Lower leg skin (tissue), 4 donors: ENCODE results near the gene LMF1. TPM values are rescaled to one million over a fixed set of nuclear protein-coding genes. Genes with fewer than 3 reads are reported as not detected.

Experiments used
- DNase-seq, 2 donors: peaks; one replicate each; pipeline ENCODE4 v3.0.0-alpha.2; 2019; ENCODE audit warnings: low spot score in 2 of 2
- H3K4me3 ChIP-seq: fragments of 200-600 bp; sonication (generic); 2 replicates; pipeline ENCODE4 v1.5.1; 2017; ENCODE audit warnings: mild to moderate bottlenecking, low read depth; ENCODE audit not compliant: poor library complexity, severe bottlenecking
- CTCF ChIP-seq, 3 donors: fragments of 450-650 bp; IDR thresholded peaks; one replicate each; pipeline ENCODE4 v1.5.1; 2016; ENCODE audit warnings: antibody characterized with exemption in 3 of 3, mild to moderate bottlenecking in 3 of 3, moderate library complexity in 2 of 3
- POLR2A ChIP-seq, 2 donors: fragments of 450-650 bp; IDR thresholded peaks; one replicate each; pipeline ENCODE4 v1.6.1; 2016 to 2017; ENCODE audit warnings: antibody characterized with exemption in 2 of 2, mild to moderate bottlenecking in 1 of 2, moderate library complexity in 1 of 2
- WGBS, 2 donors: methylation state at CpG; one replicate each; pipeline ENCODE4 v1.1.5; 2018; 5-methylcytosine and 5-hydroxymethylcytosine counted together
- intact Hi-C: fragments of 100-400 bp; cut with DNase I; formaldehyde crosslinking; loops from one replicate; pipeline ENCODE4 v1.15.0; 2023; ENCODE audit warnings: low total_unique reads
- total RNA-seq, 4 donors: library from RNA; depleted of rRNA; stranded (reverse); fragments of >200 nt; gene quantifications; one replicate each; pipeline ENCODE4 v1.1.0, GENCODE V29; 2016

LMF1 gene
- total RNA-seq, 4 donors from 2014 or later: 31.3 to 68.3 (median 50.3) TPM

GRCh38 chr16:938136-938535, 32.6 kb downstream of the LMF1 start:
- H3K4me3 ChIP-seq: no peak overlapping the region
- no peak for DNase-seq
- 84 to 95% methylated on average over 18 of the region's 18 CpGs for WGBS, 2 donors
- TF ChIP-seq POLR2A (IDR thresholded peaks at IDR 0.05): no peak
- TF ChIP-seq CTCF (IDR thresholded peaks at IDR 0.05): no peak
- intact Hi-C loops: no loop called here

GRCh38 chr16:937723-938122, 33.1 kb downstream of the LMF1 start:
- no peak overlapping the region for H3K4me3 ChIP-seq
- DNase-seq: no peak
- WGBS, 2 donors: 69 to 82% methylated on average over 6 of the region's 6 CpGs
- TF ChIP-seq CTCF (IDR thresholded peaks at IDR 0.05): no peak
- no peak for TF ChIP-seq POLR2A (IDR thresholded peaks at IDR 0.05)
- intact Hi-C loops: no loop called here

GRCh38 chr16:937311-937710, 33.5 kb downstream of the LMF1 start:
- TF ChIP-seq CTCF (IDR thresholded peaks at IDR 0.05): no peak
- no peak for TF ChIP-seq POLR2A (IDR thresholded peaks at IDR 0.05)
- intact Hi-C loops: no loop called here
- 78 to 89% methylated on average over 8 of the region's 8 CpGs for WGBS, 2 donors
- H3K4me3 ChIP-seq: no peak overlapping the region
- no peak for DNase-seq

GRCh38 chr16:935684-936083, 35.1 kb downstream of the LMF1 start:
- intact Hi-C loops: no loop called here
- WGBS, 2 donors: 82 to 85% methylated on average over 11 of the region's 11 CpGs
- TF ChIP-seq POLR2A (IDR thresholded peaks at IDR 0.05): no peak
- no peak for TF ChIP-seq CTCF (IDR thresholded peaks at IDR 0.05)
- H3K4me3 ChIP-seq: no peak overlapping the region
- no peak for DNase-seq

GRCh38 chr16:934178-934577, 36.6 kb downstream of the LMF1 start:
- no peak for TF ChIP-seq CTCF (IDR thresholded peaks at IDR 0.05)
- no peak overlapping the region for H3K4me3 ChIP-seq
- 92 to 97% methylated on average over 10 of the region's 10 CpGs for WGBS, 2 donors
- no peak for DNase-seq
- intact Hi-C loops: no loop called here

- 91 to 93% methylated on average over 11 to 15 of the region's 15 CpGs for whole genome bisulfite sequencing, 2 donors
- TF ChIP-seq POLR2A (IDR thresholded peaks at IDR 0.05) (no peak), CTCF (IDR thresholded peaks at IDR 0.05) (no peak)
- intact Hi-C loops: no loop called here
Observed at GRCh38 chr16:933581-933980, 37.2 kb downstream of the LMF1 start.

More at GRCh38 chr16:933581-933980, 37.2 kb downstream of the LMF1 start:
- H3K4me3 ChIP-seq: no peak overlapping the region
- DNase-seq: no peak
